Activated CD4-positive, alpha-beta T cell treated with anti-CD3 and anti-CD28 coated beads, Interleukin-2, Interleukin-4, amounts not matched to agents 100 ng/mL and 50 ng/mL, durations not matched to agents 16 hours and 8 hours (primary cell): Measurements from ENCODE around the gene MKNK2.

Experiments
- DNase-seq: peaks from one replicate; pipeline ENCODE4 v3.0.0-alpha.2; 2020; ENCODE audit warnings: low spot score

MKNK2 gene

GRCh38 chr19:2032296-2032941, 18.6 kb downstream of the MKNK2 start:
- DNase-seq = peak; percentile 47

DNA sequence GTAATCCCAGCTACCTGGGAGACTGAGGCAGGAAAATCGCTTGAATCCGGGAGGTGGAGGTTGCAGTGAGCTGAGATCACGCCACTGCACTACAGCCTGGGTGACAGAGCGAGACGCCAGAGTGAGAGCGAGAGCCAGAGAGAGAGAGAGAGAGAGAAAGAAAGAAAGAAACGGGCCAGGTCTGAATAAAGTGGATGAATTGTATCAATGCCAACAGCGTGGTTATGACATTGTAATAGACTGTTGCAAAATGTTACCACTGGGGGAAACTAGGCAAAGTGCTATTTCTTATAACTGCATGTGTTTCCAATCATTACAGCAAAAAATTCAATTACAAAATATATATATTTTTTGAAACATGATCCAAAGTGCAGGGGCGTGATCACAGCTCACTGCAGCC, 23.7 kb downstream of the MKNK2 start:
- DNase-seq = no peak

- no peak for DNase-seq
Measured at GRCh38 chr19:2026770-2027169, 24.3 kb downstream of the MKNK2 start.

DNA sequence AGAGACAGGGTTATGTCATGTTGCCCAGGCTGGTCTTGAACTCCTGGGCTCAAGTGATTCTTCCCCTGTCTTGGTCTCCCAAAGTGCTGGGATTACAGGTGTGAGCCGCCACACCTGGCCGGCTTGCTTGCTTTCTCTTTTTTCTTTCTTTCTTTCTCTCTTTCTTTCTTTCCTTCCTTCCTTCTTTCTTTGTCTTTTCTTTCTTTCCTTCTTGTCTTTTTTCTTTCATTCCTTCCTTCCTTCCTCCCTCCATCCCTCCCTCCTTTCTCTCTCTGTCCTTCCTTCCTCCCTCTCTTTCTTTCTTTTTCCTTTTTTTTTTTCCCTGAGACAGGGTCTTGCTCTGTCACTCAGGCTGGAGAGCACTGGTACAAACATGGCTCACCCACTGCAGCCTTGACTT, 28.8 kb downstream of the MKNK2 start:
- no peak for DNase-seq

- DNase-seq = no peak
Measured at GRCh38 chr19:2021453-2022140, 29.4 kb downstream of the MKNK2 start.

- no peak for DNase-seq
Measured at GRCh38 chr19:2018752-2019151, 32.3 kb downstream of the MKNK2 start.

GRCh38 chr19:2016041-2016807, 34.8 kb downstream of the MKNK2 start:
- DNase-seq = peak; percentile 64

GRCh38 chr19:2015608-2015950, 35.5 kb downstream of the MKNK2 start, which contains the start of gene BTBD2:
BTBD2 (minus strand) TSS chr19:2015714; CDS start chr19:2015703, 11 bp downstream.
- DNase-seq = peak; percentile 62

DNA sequence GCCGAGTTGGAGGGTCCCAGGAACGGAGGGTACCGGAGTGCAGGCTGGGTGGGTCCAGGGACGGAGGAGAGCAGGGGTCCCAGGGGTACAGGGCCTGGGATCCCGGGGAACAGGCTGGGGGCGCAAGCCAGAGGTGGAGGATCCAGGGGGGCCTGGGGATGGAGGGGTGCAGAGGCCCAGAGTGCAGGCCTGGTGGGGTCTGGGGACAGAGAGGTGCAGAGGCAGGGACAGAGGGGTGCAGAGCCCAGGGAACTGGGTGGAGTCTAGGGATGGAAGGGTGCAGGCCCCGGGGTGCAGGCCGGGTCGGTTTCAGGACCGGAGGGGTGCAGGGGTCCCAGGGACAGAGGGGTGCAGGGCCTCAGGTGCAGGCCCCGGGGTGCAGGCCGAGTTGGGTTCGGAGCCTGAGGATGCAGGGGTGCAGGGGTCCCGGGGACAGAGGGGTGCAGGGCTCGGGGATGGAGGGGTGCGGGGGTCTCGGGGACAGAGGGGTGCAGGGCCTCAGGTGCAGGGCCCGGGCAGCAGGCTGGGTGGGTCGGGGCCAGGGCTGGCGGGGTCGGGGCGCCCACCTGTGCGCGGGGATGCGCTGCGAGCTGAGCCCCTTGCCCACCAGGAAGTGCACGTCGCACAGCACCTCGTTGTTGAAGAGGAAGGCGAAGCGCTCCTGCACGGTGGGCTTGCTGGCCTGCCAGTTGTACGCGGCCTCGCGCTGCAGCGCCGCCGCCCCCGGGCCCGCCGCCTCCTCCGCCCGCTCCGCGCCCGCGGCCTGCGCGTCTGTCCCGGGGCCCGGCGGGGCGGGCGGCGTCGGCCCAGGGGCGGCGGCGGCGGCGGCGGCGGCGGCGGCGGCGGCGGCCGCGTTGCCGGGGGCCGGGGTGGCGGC, 36.1 kb downstream of the MKNK2 start:
- DNase-seq = peak; percentile 6

DNA sequence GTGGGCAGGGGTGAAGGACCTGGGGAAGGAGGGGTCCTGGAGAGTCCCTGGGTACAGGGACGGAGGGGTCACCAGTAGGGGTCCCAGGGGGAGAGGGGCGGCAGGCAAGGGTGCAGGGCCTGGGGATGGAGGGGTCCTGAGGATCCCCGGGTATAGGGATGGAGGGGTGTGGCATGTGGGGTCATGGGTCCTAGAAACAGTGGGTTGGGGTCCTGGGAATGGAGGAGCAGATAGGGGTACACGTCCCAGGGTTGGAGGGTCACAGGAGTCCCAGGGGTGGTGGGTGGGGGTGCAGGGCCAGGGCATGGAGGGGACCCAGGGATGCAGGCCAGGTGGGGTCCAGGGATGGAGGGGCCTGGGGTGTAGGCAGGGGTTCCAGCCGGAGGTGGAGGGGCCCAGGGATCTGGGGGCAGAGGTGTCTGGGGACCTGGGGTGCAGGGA, 36.9 kb downstream of the MKNK2 start:
- DNase-seq = no peak

DNA sequence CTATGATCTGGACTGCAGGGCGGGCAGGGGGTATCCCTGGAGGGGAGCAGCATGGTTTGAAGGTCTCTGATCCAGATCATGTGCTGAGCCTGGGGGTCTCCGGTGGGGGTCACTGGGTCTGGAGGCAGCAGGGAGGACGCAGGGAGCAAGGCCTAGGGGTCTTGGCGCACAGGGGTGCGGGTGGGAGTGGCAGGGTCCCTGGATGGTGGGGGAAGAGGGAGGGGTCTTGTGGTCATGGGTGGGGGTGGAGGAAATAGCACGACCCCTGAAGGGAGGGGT, 37.4 kb downstream of the MKNK2 start:
- DNase-seq = no peak

- no peak for DNase-seq
Measured at GRCh38 chr19:2012941-2013682, 37.9 kb downstream of the MKNK2 start.

GRCh38 chr19:2011169-2011568, 39.9 kb downstream of the MKNK2 start:
- DNase-seq = no peak

DNA sequence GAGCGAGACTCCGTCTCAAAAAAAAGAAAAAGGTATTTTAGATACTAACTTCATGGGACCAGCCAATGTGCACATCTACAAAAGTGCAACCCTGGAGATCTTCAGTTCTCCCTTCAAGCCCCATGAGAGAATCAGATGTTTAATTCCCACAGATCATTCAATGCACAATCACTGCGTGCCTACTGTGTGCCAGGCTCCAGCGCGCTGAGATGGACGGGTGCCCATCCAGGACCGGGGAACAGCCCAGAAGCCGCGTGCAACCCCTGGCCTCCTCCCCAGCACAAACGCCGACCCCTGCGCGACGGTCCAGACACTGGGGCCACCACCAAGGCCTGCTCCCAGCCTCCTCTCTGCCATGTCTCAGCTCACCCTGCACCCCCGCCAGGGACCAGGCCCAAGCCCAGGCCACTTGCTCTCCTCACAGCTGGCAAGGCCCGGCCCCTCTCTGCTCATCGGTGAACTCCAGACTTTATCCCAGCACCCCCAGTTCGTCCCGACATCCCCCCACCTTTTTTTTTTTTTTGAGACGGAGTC, 40.8 kb downstream of the MKNK2 start:
- no peak for DNase-seq

DNA sequence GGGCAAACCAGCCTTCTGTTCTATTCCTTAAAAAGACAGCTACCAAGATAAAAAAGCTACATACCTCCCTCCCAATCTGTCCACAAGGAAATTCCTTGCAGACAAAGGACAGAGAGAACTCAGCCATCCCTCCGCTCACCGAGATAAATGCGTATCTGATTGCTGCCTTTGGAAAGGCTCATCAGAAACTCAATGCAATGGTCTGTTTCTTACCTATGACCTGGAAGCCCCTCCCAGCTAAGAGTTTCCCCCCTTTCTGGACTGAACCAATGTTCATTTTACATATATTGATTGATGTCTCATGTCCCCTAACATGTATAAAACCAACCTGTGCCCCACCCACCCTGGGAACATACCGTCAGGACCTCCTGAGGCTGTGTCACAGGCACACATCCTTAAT, 47.2 kb downstream of the MKNK2 start:
- no peak for DNase-seq

DNA sequence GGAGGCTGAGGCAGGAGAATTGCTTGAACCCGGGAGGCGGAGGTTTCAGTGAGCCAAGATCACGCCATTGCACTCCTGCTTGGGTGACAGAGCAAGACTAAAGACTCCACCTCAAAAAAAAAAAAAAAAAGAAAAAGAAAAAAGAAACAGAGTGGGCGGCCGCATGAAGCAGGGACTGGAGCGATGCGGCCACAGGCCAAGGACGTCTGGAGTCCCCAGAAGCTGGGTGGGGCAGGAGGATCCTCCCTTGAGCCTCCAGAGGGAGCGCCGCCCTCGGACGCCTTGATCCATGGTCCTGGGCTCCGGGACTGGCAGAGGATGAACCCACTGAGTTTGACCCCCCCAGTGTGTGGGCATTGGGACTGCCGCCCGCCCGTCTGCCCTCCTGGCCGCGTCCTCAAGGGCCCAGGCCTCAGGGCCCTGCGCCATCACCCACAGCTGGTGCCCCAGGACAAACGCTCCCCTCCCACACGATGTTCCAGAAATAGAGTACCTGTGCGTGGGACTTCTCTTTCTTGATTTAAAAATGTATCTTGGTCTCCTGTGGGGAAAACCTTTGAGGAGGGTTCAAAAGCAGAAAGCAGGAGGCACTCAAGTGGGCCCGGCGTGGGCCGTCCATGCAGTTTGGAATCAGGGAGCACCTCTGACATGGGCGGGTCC, 51.1 kb downstream of the MKNK2 start:
- DNase-seq = no peak

GRCh38 chr19:1998712-1999708, 52.0 kb downstream of the MKNK2 start:
- no peak for DNase-seq

GRCh38 chr19:1997353-1998233, 53.5 kb downstream of the MKNK2 start:
- DNase-seq = no peak
